Fibroblast of skin of scalp (primary cell): Measurements from ENCODE around the gene EIF5B.
A peak's percentile ranks its signal among the peaks of the same experiment; 100 is the strongest.

Experiments used
- DNase-seq: peaks from one replicate; pipeline ENCODE4 v3.0.0-alpha.2; 2013

EIF5B gene

DNA sequence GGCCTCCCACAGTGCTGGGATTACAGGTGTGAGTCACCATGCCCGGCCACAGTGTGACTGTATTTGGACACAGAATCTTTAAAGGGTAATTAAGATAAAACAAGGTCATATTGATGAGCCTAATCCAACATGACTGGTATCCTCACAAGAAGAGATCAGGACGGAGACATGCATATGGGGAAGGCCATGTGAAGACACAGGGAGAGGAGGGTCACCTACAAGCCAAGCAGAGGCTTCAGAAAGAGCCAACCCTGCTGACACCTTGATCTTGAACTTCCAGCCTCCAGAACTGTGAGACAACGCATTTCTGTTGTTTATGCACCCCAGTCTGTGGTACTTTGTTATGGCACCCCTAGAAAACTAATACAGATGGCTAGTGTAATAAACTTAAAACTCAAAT is 80.2 kb downstream of the EIF5B start:
- DNase-seq: no peak

DNA sequence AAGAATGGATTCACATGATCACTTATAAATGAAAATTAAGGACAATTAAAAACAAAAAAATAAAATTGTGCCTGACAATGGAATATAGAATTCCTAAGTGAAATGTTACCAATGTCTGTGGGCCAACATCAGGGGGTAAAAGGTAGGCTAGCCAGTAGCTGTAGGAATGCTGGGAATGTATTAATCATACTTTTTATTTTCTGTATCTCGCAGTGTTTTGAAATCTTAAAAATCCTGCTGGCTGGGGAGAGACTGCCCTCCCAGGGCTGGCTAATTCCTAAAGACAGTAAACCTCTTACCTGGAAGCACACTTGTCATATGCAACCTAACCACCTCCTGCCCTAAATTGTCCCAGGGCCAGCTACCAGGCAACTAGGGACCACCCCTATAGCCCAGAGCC is 82.8 kb downstream of the EIF5B start:
- DNase-seq: peak; percentile 18

GRCh38 chr2:99420751-99421299 is 83.6 kb downstream of the EIF5B start:
- DNase-seq: no peak

GRCh38 chr2:99421469-99421868 is 84.3 kb downstream of the EIF5B start:
- no peak for DNase-seq

DNA sequence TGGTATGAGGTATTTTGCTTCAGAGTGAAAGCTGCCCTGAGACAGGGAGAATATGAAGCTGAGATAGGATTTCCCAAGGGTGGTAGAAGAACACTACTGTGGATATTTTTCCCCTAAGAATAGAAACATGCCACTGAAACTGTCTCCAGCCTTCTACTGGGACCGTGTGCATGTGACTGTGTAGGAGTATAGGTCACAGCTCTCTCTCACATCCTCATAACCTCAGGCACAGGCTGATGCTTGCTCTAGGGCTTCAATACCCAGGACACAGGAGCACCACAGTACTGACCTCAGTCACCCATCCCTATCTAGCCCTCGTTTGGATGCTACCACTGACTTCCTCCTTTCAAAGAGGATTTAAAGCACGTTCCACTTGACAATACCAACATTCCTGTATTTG is 85.4 kb downstream of the EIF5B start:
- DNase-seq: no peak

GRCh38 chr2:99424371-99424770 is 87.2 kb downstream of the EIF5B start:
- DNase-seq: no peak

DNA sequence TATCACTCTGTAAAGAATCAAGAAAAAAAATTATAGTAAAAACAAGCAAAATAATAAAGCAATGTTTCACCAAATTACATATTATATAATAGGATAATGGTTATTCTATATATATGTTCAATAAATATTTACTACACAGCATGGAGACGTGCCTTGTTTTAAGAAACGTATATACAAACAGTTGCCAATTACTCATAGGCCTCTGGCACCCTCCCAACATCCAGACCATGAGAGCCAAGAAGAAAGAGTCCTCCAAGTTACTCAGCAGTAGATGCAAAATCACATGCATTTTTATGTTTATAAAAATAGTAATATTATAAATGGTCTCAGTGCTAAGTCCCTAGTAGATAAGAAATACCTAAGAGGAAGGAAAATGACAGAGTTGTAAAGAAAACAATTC is 87.8 kb downstream of the EIF5B start:
- DNase-seq: peak; percentile 50

GRCh38 chr2:99430614-99431291 is 93.6 kb downstream of the EIF5B start:
- peak; percentile 14 for DNase-seq

- DNase-seq: no peak
Observed at GRCh38 chr2:99431587-99432275, 94.5 kb downstream of the EIF5B start.

GRCh38 chr2:99433340-99433739 is 96.2 kb downstream of the EIF5B start:
- no peak for DNase-seq

DNA sequence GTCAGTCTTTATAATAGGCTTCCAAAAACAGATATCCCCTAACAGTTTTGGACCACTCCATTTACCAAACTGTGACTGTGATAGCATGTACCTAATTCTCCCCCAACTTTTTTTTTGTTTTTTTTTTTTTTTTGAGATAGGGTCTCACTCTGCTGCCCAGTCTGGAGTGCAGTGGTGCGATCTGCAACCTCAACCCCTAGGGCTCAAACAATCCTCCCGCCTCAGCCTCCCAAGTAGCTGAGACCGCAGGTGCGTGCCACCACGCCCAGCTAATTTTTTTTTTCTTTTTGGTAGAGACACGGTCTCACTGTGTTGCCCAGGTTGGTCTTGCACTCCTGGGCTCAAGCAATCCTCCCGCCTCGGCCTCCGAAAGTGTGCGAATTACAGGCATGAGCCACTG is 99.7 kb downstream of the EIF5B start:
- no peak for DNase-seq

DNA sequence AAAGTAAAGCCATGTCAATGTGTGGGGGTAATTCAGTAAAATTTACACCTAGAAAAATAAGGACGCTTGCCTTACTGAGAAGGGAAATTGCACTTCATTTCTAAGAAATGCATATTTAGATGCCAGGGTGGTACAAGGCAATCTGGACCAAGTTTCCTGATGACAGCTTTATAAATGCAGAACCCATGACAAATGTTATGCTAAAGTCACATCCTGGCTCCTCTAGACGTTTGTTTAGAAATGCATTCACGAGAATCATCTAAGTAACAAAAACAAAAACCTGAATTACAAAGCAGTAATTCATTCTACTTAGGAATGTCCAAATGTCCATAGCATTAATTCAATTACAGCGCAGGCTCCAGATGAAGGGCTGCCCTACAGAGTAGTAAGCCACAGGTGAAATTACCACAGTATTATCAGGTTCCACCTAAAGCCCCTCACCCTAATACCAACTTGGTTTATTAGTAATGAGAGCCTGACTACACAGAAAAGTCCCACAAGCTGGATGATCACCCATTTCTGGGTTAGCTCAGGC is 102.8 kb downstream of the EIF5B start:
- DNase-seq: no peak

DNA sequence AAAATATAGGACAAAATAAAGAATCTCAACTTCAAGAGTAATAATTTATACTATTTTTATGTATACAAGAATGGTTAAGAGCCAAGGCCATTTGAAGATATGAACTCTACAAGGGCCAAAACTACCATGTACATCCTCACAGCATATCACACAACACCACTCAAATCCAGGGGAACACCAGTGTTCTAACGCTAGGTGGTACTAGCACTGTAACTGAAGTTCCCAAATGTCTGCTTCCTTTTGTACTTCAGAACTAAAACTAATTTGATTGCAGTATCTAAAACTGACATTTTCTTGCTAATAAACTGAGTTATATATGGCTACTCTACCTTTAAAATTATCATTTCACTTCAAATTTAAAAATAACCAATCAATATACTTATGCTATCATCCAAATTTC is 105.6 kb downstream of the EIF5B start:
- no peak for DNase-seq

DNA sequence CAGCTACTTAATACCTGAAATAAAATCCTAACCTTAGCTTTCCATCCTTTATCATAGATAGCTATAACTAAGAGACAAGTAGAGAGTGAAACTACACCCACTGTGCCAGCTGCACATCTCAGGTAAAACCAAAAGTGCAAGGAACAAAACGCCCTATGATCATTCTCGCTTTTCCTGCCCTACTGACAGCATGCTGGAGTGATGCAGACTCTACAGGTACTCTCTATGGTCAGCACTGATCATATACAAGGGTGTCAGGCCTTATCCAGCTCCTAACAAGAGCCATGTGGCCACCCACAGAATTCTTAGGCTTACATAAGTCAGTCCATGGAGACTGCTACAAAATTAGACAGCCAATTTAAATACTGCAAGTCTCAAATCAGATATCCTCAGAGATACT is 107.0 kb downstream of the EIF5B start:
- no peak for DNase-seq

DNA sequence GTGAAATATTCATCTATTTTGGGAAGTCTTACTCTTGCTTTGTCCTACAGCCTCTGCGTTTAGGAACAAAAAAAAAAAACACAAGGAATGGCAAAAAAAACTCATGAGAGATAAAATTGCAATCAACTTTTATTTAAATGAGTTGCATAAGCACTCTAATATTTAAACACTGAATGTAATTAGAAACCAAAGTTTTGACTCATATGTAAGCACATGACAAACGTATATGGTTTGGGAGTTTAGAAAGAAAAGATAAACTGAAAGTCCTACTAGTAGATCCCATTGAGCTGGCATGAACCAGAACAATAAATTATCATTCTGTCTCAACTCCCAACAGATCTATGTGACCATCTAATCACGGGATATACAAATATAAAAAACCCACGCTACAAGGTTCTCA is 107.9 kb downstream of the EIF5B start:
- no peak for DNase-seq

- peak; percentile 10 for DNase-seq
Observed at GRCh38 chr2:99448556-99448955, 111.4 kb downstream of the EIF5B start.

DNA sequence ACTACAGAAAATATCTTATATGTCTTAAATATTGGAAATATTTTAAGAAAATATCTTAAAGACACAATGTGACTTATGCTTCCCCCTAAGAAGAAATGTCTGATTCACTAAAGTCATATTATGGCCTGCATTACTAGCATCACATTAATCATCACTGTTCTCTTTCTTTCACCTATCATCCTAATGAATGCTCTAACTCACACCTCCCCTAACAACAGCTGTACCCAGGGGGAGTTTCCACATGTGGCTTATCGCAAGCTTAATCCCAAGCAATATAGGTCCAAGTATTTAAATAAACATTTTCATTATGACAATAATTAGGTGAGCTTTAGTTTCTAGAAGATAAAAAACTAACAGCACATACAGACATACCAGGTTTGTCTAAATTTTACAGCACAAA is 113.0 kb downstream of the EIF5B start:
- DNase-seq: no peak
